ENCODE measurements around the gene SEZ6L2.

DNA sequence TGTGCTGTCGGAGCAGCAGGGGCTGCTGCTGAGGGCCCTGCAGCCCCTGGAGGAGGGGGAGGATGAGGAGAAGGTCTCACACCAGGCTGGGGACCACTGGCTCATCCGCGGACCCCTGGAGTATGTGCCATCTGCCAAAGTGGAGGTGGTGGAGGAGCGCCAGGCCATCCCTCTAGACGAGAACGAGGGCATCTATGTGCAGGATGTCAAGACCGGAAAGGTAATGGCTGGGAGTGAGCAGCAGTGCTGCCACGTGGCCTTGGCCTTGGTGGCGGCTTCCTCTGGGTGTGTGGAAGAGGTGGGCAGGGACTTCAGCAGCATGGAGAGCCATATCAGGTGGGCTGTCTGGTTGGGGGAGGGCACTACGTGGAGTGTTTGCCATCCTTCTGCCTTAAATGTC, 59.1 kb downstream of the SEZ6L2 start:
- TF ChIP-seq, protein P1, sequence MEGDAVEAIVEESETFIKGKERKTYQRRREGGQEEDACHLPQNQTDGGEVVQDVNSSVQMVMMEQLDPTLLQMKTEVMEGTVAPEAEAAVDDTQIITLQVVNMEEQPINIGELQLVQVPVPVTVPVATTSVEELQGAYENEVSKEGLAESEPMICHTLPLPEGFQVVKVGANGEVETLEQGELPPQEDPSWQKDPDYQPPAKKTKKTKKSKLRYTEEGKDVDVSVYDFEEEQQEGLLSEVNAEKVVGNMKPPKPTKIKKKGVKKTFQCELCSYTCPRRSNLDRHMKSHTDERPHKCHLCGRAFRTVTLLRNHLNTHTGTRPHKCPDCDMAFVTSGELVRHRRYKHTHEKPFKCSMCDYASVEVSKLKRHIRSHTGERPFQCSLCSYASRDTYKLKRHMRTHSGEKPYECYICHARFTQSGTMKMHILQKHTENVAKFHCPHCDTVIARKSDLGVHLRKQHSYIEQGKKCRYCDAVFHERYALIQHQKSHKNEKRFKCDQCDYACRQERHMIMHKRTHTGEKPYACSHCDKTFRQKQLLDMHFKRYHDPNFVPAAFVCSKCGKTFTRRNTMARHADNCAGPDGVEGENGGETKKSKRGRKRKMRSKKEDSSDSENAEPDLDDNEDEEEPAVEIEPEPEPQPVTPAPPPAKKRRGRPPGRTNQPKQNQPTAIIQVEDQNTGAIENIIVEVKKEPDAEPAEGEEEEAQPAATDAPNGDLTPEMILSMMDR (IDR thresholded peaks at IDR 0.05), result no peak
- TF ChIP-seq POLR2A (IDR thresholded peaks at IDR 0.05), result no peak
